HCT116 (cell line): ENCODE data around the gene RNASEL. TPM values are rescaled to one million over a fixed set of nuclear protein-coding genes. Genes with fewer than 3 reads are reported as not detected.

ENCODE experiments used
- ATAC-seq: fragments of 200-7000 bp; cut with Tn5 transposase; 2 replicates; pipeline ENCODE4 v1.9.1; 2020; ENCODE audit warnings: mild to moderate bottlenecking, moderate library complexity
- BruUV-seq: library from RNA; stranded (reverse); fragments of 400-500 nt; replicated peaks from 2 replicates; lab custom pipeline; 2021; lab: Mats Ljungman, UMichigan
- CTCF ChIA-PET: fragments of 300-600 bp; sonication (Branson Sonifier 250); formaldehyde crosslinking; loops from one replicate; lab custom pipeline; 2021; ENCODE audit warnings: antibody characterized with exemption; lab: Charles Lee
- POLR2A ChIA-PET: fragments of 300-600, 350-600 bp; sonication (Branson Sonifier 250); formaldehyde crosslinking; loops from one replicate; lab custom pipeline; 2021; ENCODE audit warnings: antibody characterized with exemption; lab: Charles Lee
- RAD21 ChIA-PET, 2 experiments: fragments of 300-600 bp; sonication (Branson Sonifier 250); formaldehyde crosslinking; loops; one replicate each; lab custom pipeline; 2023; ENCODE audit warnings: low total read pairs in 2 of 2; ENCODE audit not compliant: uncharacterized antibody in 2 of 2, unreplicated experiment in 2 of 2, low non-redundant PET in 1 of 2; lab: Charles Lee
- DNase-seq: peaks from one replicate; pipeline ENCODE4 v3.0.0-alpha.2; 2010; ENCODE audit warnings: low read depth, low spot score
- H2AFZ ChIP-seq: fragments of 200-600 bp; shearing (Covaris generic), sonication (generic); 2 replicates; pipeline ENCODE4 v1.6.1; 2017; ENCODE audit warnings: low read depth, mixed run types, mixed read lengths, antibody characterized with exemption, low read length; ENCODE audit not compliant: poor library complexity, severe bottlenecking
- H3K27ac ChIP-seq: 2 replicates; pipeline ENCODE4 v1.5.1; 2012; ENCODE audit warnings: low read depth, low read length
- H3K27me3 ChIP-seq: fragments of 200-600 bp; sonication (generic); 2 replicates; pipeline ENCODE4 v1.6.1; 2016; ENCODE audit warnings: mixed run types, low read length, mixed read lengths; ENCODE audit not compliant: insufficient read depth
- H3K36me3 ChIP-seq, 2 experiments: fragments of 200-500 bp in 1 of 2; fragments of 200-600 bp in 1 of 2; sonication (Bioruptor generic) in 1 of 2; sonication (generic) in 1 of 2; 2 replicates each; pipeline versions ENCODE4 v1.5.1 to v1.6.1; 2014 to 2016; ENCODE audit warnings: low read length in 2 of 2, inconsistent platforms in 1 of 2, mixed read lengths in 1 of 2, mixed run types in 1 of 2; ENCODE audit not compliant: insufficient read depth in 2 of 2, control insufficient read depth in 1 of 2
- H3K4me1 ChIP-seq, 2 experiments: fragments of 200-600 bp in 1 of 2; sonication (generic) in 1 of 2; 2 replicates each; pipeline versions ENCODE4 v1.5.1 to v1.6.1; 2012 to 2017; ENCODE audit warnings: low read length in 2 of 2, inconsistent platforms in 1 of 2, mild to moderate bottlenecking in 1 of 2, mixed read lengths in 1 of 2, mixed run types in 1 of 2, moderate library complexity in 1 of 2; ENCODE audit not compliant: insufficient read depth in 2 of 2, control insufficient read depth in 1 of 2
- H3K4me2 ChIP-seq: fragments of 200-600 bp; sonication (generic); 2 replicates; pipeline ENCODE4 v1.6.1; 2017; ENCODE audit warnings: mixed run types, low read length, mixed read lengths
- H3K4me3 ChIP-seq, 2 experiments: fragments of 200-600 bp in 1 of 2; sonication (generic) in 1 of 2; replicated peaks in 1 of 2; 2 replicates each; pipeline ENCODE4 v1.5.1; 2011 to 2016; ENCODE audit warnings: low read length in 2 of 2, control low read depth in 1 of 2, low read depth in 1 of 2, mild to moderate bottlenecking in 1 of 2, mixed read lengths in 1 of 2, mixed run types in 1 of 2
- H3K79me2 ChIP-seq: fragments of 200-600 bp; sonication (generic); 2 replicates; pipeline ENCODE4 v1.6.1; 2017; ENCODE audit warnings: mild to moderate bottlenecking, mixed run types, low read length, moderate library complexity, mixed read lengths; ENCODE audit not compliant: insufficient read depth
- H3K9ac ChIP-seq: fragments of 200-600 bp; sonication (generic); 2 replicates; pipeline ENCODE4 v1.6.1; 2016; ENCODE audit warnings: low read length, mixed read lengths
- H3K9me2 ChIP-seq: fragments of 200-600 bp; sonication (generic), shearing (Covaris generic); 2 replicates; pipeline ENCODE4 v1.6.1; 2017; ENCODE audit warnings: mixed run types, mild to moderate bottlenecking, moderate library complexity; ENCODE audit not compliant: insufficient read depth
- H3K9me3 ChIP-seq, 2 experiments: fragments of 200-500 bp in 1 of 2; fragments of 200-600 bp in 1 of 2; sonication (Bioruptor generic) in 1 of 2; sonication (generic) in 1 of 2; 2 replicates each; pipeline ENCODE4 v1.6.1; 2014 to 2017; ENCODE audit warnings: low read length in 2 of 2, mixed read lengths in 2 of 2, inconsistent platforms in 1 of 2, low read depth in 1 of 2, mild to moderate bottlenecking in 1 of 2, mixed run types in 1 of 2, moderate library complexity in 1 of 2; ENCODE audit not compliant: control insufficient read depth in 1 of 2, insufficient read depth in 1 of 2
- H4K20me1 ChIP-seq: fragments of 200-600 bp; sonication (generic), shearing (Covaris generic); 2 replicates; pipeline ENCODE4 v1.6.1; 2017; ENCODE audit warnings: mixed run types, mild to moderate bottlenecking, moderate library complexity; ENCODE audit not compliant: insufficient read depth
- ATF3 ChIP-seq: IDR thresholded peaks from 2 replicates; pipeline ENCODE4 v1.6.1; 2012
- CBX3 ChIP-seq: IDR thresholded peaks from 2 replicates; pipeline ENCODE4 v1.6.1; 2012; ENCODE audit warnings: low read depth
- CEBPB ChIP-seq: IDR thresholded peaks from 2 replicates; pipeline ENCODE4 v1.6.1; 2012; ENCODE audit warnings: low read depth
- CTCF ChIP-seq, 3 experiments: fragments of 200-600 bp in 1 of 3; sonication (generic) in 1 of 3; IDR thresholded peaks in 2 of 3; conservative IDR thresholded peaks in 1 of 3; 2 replicates each; pipeline ENCODE4 v1.5.1; 2012 to 2017; ENCODE audit warnings: low read depth in 2 of 3, low read length in 2 of 3, antibody characterized with exemption in 1 of 3, borderline replicate concordance in 1 of 3, control low read depth in 1 of 3, mild to moderate bottlenecking in 1 of 3, mixed read lengths in 1 of 3, mixed run types in 1 of 3, moderate library complexity in 1 of 3; ENCODE audit not compliant: insufficient read depth in 1 of 3
- EGR1 ChIP-seq: IDR thresholded peaks from 2 replicates; pipeline ENCODE4 v1.6.1; 2012; ENCODE audit warnings: low read depth
- ELF1 ChIP-seq: IDR thresholded peaks from 2 replicates; pipeline ENCODE4 v1.6.1; 2012; ENCODE audit warnings: low read depth, borderline replicate concordance
- EZH2 ChIP-seq: fragments of 200-600 bp; sonication (generic); IDR thresholded peaks from 2 replicates; pipeline ENCODE4 v1.6.1; 2017; ENCODE audit warnings: antibody characterized with exemption, mixed run types
- EZH2phosphoT487 ChIP-seq: fragments of 200-600 bp; IDR thresholded peaks from 2 replicates; pipeline ENCODE4 v1.6.1; 2018; ENCODE audit warnings: antibody characterized with exemption, borderline replicate concordance
- FOSL1 ChIP-seq: IDR thresholded peaks from 2 replicates; pipeline ENCODE4 v1.6.1; 2012; ENCODE audit warnings: low read depth
- JUND ChIP-seq: IDR thresholded peaks from 2 replicates; pipeline ENCODE4 v1.6.1; 2012
- MAX ChIP-seq: IDR thresholded peaks from 2 replicates; pipeline ENCODE4 v1.6.1; 2012
- POLR2A ChIP-seq: IDR thresholded peaks from 2 replicates; pipeline ENCODE4 v1.7.0; 2011; ENCODE audit warnings: borderline replicate concordance; ENCODE audit not compliant: insufficient read depth, insufficient read length; ENCODE audit errors: extremely low read depth
- RAD21 ChIP-seq: IDR thresholded peaks from 2 replicates; pipeline ENCODE4 v1.6.1; 2012; ENCODE audit warnings: low read depth, mild to moderate bottlenecking
- SIN3A ChIP-seq: IDR thresholded peaks from 2 replicates; pipeline ENCODE4 v1.6.1; 2012; ENCODE audit warnings: low read depth
- SRF ChIP-seq: IDR thresholded peaks from 2 replicates; pipeline ENCODE4 v1.6.1; 2012; ENCODE audit warnings: low read depth
- TCF7L2 ChIP-seq: IDR thresholded peaks from 2 replicates; pipeline ENCODE4 v1.7.0; 2011; ENCODE audit warnings: borderline replicate concordance, inconsistent platforms; ENCODE audit not compliant: insufficient read depth, insufficient read length; ENCODE audit errors: extremely low read depth
- YY1 ChIP-seq: IDR thresholded peaks from 2 replicates; pipeline ENCODE4 v1.6.1; 2011; ENCODE audit warnings: low read length, low read depth, moderate library complexity, mild to moderate bottlenecking; ENCODE audit not compliant: insufficient replicate concordance; ENCODE audit errors: extremely low read depth
- ZNF274 ChIP-seq: fragments of 200-500 bp; sonication (Bioruptor generic); IDR thresholded peaks from 2 replicates; pipeline ENCODE4 v1.6.1; 2014; ENCODE audit warnings: mild to moderate bottlenecking, low read depth, low read length, inconsistent platforms
- intact Hi-C: fragments of 100-400 bp; cut with micrococcal nuclease; formaldehyde crosslinking; loops from 2 replicates; pipeline ENCODE4 v1.10.0; 2022
- total RNA-seq: library from RNA; stranded (reverse); gene quantifications from one replicate; pipeline ENCODE4 v1.2.1, GENCODE V29; 2021; ENCODE audit not compliant: unreplicated experiment
- TF ChIP-seq, protein P1 (sequence below): IDR thresholded peaks from 2 replicates; pipeline ENCODE4 v1.6.1; 2011; ENCODE audit warnings: mild to moderate bottlenecking, low read length, moderate library complexity; ENCODE audit not compliant: insufficient replicate concordance; ENCODE audit errors: extremely low read depth
- TF ChIP-seq, protein P2 (sequence below): IDR thresholded peaks from 2 replicates; pipeline ENCODE4 v1.6.1; 2012; ENCODE audit warnings: low read depth

The RNASEL gene
- total RNA-seq, 1 experiment from 2014 or later = 2.9 TPM

GRCh38 chr1:182617734-182618351 is 28.8 kb upstream of the RNASEL start:
- Histone ChIP-seq H4K20me1 (no peaks in the 10 kb centered on the region), H3K9me3 (no peaks in the 10 kb centered on the region; a peak in 1 of 4 replicates), H2AFZ (peak overlapping the region; percentile 87), H3K79me2 (no peaks in the 10 kb centered on the region), H3K36me3 (no peaks in the 10 kb centered on the region), H3K9me2 (no peaks in the 10 kb centered on the region), H3K4me3 (no peak overlapping the region), H3K27me3 (no peaks in the 10 kb centered on the region), H3K4me2 (peak overlapping the region; percentile 50), H3K9ac (no peak overlapping the region), H3K27ac (no peak overlapping the region), H3K4me1 (peaks cover 23 to 27% of the 10 kb centered on the region in 2 experiments)
- TSS peak; percentile 94 for BruUV-seq
- RAD21 ChIA-PET = no interaction called here
- POLR2A ChIA-PET = interaction anchor here (1.8 kb wide), 1 partner anchor 14 kb away, joined by 9 read pairs; the partner anchor contains the start of gene RGS16
- CTCF ChIA-PET = no interaction called here
- intact Hi-C loops = no loop called here
- DNase-seq (peak; percentile 32), ATAC-seq (peak; percentile 68)
- no peak for TF ChIP-seq EGR1
- TF ChIP-seq JUND = peak; percentile 48; the same call in 1 of the 2 replicates
- no peak for TF ChIP-seq CBX3
- no peak for TF ChIP-seq ELF1
- TF ChIP-seq YY1 = no peak
- TF ChIP-seq, protein P1, sequence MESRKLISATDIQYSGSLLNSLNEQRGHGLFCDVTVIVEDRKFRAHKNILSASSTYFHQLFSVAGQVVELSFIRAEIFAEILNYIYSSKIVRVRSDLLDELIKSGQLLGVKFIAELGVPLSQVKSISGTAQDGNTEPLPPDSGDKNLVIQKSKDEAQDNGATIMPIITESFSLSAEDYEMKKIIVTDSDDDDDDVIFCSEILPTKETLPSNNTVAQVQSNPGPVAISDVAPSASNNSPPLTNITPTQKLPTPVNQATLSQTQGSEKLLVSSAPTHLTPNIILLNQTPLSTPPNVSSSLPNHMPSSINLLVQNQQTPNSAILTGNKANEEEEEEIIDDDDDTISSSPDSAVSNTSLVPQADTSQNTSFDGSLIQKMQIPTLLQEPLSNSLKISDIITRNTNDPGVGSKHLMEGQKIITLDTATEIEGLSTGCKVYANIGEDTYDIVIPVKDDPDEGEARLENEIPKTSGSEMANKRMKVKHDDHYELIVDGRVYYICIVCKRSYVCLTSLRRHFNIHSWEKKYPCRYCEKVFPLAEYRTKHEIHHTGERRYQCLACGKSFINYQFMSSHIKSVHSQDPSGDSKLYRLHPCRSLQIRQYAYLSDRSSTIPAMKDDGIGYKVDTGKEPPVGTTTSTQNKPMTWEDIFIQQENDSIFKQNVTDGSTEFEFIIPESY = no peak
- no peak for TF ChIP-seq SRF
- TF ChIP-seq POLR2A = no peak
- TF ChIP-seq EZH2phosphoT487 = no peak
- TF ChIP-seq CEBPB = peak; percentile 61; the same call in 1 of the 2 replicates
- no peak for TF ChIP-seq CTCF (IDR thresholded peaks at IDR 0.05 in 2 of 3, conservative IDR thresholded peaks at IDR 0.05 in 1 of 3; ENCODE audit: borderline replicate concordance in 1 of 3, insufficient read depth in 1 of 3, low read depth in 2 of 3, low read length in 2 of 3)
- TF ChIP-seq RAD21 = no peak
- no peak for TF ChIP-seq SIN3A
- TF ChIP-seq MAX = peak; percentile 64
- TF ChIP-seq TCF7L2 = no peak
- TF ChIP-seq FOSL1 = peak; percentile 63
- no peak for TF ChIP-seq EZH2
- TF ChIP-seq, protein P2, sequence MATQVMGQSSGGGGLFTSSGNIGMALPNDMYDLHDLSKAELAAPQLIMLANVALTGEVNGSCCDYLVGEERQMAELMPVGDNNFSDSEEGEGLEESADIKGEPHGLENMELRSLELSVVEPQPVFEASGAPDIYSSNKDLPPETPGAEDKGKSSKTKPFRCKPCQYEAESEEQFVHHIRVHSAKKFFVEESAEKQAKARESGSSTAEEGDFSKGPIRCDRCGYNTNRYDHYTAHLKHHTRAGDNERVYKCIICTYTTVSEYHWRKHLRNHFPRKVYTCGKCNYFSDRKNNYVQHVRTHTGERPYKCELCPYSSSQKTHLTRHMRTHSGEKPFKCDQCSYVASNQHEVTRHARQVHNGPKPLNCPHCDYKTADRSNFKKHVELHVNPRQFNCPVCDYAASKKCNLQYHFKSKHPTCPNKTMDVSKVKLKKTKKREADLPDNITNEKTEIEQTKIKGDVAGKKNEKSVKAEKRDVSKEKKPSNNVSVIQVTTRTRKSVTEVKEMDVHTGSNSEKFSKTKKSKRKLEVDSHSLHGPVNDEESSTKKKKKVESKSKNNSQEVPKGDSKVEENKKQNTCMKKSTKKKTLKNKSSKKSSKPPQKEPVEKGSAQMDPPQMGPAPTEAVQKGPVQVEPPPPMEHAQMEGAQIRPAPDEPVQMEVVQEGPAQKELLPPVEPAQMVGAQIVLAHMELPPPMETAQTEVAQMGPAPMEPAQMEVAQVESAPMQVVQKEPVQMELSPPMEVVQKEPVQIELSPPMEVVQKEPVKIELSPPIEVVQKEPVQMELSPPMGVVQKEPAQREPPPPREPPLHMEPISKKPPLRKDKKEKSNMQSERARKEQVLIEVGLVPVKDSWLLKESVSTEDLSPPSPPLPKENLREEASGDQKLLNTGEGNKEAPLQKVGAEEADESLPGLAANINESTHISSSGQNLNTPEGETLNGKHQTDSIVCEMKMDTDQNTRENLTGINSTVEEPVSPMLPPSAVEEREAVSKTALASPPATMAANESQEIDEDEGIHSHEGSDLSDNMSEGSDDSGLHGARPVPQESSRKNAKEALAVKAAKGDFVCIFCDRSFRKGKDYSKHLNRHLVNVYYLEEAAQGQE = no peak
- TF ChIP-seq ZNF274 = no peak
- TF ChIP-seq ATF3 = peak; percentile 66; the same call in 1 of the 2 replicates
